GM18909 (cell line): ENCODE measurements around the gene AARSD1.
"Not testable (repeated sequence)": the region's sequence is repeated elsewhere in the genome, so short reads cannot be mapped to it uniquely, and the experiment has no call there.

Experiments used
- ATAC-seq: cut with Tn5 transposase; IDR thresholded peaks from one replicate; pipeline ENCODE4 v1.9.1; 2021; ENCODE audit warnings: mild to moderate bottlenecking; ENCODE audit not compliant: unreplicated experiment, poor library complexity

The AARSD1 gene

DNA sequence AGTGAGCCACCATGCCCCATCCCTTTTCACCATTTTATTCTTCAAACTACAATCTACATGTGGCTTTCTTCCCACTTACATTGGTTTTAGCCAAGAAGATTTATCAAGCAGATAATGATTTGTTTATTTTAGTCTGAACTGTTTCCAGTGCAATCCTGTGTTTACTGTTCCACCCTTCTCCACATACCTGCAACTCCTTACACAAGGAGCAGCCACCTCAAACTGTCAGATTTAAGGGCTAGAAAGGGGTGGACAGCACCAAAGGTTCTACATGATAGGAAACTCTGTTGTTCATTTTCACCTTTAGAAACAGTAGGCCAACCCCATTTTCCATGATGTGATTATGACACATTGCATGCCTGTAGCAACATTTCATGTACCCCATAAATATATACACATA is 18.0 kb upstream of the AARSD1 start:
- ATAC-seq: no peak

DNA sequence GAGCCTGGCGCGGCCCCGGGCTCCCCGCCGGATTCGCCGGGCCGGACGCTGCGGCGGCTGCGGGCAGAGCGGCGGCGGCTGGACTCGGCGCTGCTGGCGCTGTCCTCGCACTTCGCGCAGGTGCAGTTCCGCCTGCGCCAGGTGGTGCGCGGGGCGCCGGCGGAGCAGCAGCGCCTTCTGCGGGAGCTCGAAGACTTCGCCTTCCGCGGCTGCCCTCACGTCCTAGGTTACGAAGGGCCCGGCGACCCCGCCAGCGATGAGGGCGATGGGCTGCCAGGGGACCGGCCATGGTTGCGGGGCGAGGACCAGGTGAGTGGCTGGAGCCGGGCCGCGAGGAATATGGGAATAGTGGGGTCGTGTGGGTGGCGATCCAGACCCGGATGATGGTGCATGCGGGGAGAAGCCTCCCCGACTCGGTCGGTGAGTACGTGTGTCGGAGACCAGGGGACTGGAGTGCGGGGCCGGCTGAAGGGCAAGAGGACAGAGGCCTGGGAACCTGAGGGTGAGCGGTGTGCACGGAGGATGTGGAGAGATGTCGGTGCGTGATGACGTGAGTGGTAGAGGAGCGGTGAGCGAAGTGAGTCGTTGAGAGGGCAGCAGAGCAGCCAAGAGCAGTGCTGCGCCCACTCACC is 16.6 kb upstream of the AARSD1 start:
- peak; percentile 45 for ATAC-seq

DNA sequence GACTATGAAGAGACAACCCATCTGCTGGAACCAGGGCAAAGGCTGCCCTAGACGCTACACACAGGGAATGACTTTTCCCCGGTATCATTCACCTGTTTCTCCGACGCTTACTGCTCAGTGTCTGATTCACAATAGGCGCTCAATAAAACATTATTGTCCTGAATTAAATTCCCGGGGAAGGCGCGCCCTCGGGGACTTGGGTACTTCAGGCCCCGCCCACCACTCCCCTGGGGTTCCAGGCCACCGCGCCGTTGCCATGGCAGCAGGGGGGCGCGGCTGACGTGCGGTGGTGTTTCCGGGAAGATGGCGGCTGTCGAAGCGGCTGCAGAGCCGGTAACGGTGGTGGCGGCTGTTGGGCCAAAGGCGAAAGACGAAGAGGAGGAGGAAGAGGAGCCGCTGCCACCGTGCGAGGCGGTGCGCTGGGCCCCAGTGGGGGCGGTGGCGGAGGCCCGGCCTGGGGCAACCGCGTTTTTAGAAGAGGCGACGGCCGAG is 16.1 kb upstream of the AARSD1 start, which contains the start of gene RUNDC1:
TSS of gene RUNDC1 (plus strand) at position 292 of the 492 bp plus-strand sequence. CDS start at position 304, 12 bp downstream.
- peak; percentile 73 for ATAC-seq

DNA sequence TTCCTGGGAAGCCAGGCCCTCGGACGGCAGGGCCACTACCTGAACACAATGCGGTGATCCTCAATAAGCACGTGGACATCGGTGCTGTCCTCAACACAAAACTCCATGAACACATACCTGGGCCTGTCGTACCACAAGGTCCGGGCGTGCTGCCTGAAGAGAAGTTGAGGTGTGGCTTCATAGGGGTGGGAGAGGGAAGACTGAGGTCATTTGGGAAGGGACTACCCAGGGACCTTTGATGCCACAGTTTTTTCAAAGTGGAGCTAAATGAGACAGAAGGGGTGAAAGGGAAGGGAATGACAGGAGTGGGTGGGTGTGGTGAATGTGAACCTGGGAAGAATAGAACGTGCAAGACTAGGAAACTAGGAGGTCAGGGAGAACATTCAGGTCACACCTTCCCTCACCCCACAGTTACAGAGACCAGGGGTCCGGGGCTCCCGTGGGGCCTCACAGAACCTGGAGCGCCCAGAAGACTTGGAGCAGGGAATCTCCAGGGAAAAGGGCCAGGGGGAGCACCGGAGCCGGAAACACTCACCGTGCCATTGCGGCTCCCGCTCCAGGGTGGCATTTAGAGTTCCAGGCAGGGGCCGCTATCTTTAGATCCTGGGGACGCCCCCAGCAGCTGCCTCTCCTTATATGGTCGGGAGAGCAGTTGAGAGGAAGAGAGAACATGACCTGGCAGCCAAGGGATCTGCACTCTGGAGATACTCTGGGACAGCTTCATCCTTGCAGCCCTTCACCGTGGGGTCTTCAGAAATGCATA is 15.4 kb upstream of the AARSD1 start, which contains the start of gene PTGES3L:
TSS of gene PTGES3L (minus strand) at position 570 of the 763 bp plus-strand sequence. CDS start at position 543, 27 bp downstream.
- ATAC-seq: no peak

DNA sequence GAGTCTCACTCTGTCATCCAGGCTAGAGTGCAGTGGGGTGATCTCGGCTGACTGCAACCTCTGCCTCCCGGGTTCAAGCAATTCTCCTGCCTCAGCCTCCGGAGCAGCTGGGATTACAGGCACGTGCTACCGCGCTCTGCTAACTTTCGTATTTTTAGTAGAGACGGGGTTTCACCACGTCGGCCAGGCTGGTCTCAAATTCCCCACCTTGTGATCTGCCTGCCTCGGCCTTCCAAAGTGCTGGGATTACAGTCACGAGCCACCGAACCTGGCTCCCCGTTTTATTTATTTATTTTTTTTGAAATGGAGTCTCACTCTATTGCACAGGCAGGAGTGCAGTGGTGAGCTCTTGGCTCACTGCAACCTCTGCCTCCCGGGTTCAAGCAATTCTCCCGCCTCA is 11.4 kb upstream of the AARSD1 start:
- not testable (repeated sequence) for ATAC-seq

DNA sequence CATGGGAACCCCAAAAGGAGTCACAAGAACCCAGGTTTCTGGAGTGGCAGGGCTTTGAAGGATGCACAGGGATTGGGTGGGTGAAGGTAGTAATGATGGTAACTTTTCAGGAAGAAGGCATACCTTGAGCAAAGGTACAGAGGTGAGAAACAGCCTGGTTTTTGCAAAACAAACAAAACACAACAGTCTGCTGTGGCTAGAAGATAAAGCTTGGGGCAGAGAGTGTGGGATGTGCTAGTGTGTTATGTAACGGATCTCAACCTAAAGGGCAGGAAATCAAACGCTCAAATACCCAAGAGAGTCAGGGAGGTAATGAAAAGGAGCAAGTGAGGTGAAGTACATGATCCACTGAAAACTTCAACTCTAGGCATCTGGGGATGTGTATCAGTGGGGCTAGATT is 11.0 kb upstream of the AARSD1 start:
- ATAC-seq: no peak

DNA sequence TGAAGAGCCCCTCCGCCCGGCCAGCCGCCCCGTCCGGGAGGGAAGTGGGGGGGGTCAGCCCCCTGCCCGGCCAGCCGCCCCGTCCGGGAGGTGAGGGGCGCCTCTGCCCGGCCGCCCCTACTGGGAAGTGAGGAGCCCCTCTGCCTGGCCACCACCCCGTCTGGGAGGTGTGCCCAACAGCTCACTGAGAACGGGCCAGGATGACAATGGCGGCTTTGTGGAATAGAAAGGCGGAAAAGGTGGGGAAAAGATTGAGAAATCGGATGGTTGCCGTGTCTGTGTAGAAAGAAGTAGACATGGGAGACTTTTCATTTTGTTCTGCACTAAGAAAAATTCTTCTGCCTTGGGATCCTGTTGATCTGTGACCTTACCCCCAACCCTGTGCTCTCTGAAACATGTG is 9.1 kb upstream of the AARSD1 start:
- ATAC-seq: not testable (repeated sequence)

DNA sequence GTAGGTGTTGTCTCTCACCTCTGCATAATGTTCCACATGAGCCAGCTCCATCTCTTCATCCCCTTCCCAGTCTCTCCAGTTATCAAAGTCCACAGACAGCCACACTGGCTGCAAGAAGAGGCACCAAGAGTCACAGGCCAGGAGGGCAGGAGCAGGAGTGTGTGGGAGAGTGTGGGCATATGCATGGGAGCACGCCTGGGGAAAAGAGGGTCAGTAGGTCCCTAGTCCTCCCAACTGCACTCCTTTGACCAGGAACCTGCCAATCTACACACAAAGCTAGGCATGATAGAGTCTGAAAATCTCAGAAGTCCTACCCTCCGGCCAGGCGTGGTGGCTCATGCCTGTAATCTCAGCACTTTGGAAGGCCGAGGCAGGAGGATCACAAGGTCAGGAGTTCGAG is 7.3 kb upstream of the AARSD1 start:
- ATAC-seq: no peak

DNA sequence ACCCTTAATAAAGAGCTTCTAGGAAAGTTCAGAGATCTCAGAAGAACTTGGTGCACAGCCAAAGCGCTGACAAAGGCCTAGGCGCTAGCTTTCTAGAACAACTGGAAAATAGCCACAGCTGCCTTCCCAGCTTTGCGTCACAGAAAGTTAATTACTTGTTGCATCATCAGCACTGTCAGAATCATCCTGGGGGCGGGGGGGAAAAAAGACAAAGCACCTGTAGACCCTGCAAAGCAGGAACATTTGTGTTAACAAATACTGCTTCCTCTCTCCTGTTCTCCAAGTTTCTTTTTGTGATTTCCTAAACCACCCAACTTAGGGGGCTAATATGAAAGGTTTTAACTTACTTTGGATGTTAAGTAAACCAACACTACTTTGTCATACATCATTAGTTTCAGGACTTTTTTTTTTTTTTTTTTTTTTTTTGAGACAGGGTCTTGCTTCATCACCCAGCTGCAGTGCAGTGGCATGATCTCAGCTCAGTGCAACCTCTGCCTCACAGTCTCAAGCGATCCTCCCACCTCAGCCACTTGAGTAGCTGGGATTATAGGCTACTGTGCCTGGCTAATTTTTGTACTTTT is 4.8 kb upstream of the AARSD1 start:
- no peak for ATAC-seq

DNA sequence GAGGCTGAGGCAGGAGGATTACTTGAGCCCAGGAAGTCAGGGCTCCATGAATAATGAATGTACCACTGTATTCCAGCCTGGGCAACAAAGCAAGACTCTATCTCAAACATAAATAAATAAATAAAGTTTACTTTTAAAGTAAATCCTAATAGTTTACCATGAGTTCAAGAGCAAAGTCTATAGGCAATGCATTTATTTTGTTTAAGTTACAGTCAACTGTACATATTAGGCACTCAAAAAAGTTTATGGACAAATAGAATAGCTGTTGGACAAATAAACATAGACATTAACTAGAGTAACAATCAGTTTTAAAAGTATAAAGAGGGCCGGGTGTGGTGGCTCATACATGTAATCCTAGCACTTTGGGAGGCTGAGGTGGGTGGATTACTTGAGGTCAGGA is 3.7 kb upstream of the AARSD1 start:
- ATAC-seq: no peak

DNA sequence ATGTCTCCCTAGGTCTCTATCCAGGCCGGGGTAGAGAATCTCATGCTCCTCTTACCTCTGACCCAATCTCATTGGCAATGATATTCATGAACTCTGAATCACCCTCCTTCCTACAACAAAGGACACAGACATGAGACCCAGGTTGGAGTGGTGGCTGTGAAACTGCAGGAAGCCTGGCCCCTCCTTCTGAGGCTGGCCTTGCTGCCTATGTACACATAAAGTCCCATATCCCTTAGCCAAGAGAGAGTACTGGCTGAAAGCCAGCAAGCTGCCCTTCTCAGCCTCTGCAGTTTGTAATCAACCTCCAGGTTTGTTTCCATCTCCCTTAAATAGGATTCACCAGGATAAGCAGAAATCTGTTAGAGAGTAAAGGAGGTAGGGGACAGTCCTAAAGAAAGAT is 10.6 kb downstream of the AARSD1 start:
- ATAC-seq: no peak

DNA sequence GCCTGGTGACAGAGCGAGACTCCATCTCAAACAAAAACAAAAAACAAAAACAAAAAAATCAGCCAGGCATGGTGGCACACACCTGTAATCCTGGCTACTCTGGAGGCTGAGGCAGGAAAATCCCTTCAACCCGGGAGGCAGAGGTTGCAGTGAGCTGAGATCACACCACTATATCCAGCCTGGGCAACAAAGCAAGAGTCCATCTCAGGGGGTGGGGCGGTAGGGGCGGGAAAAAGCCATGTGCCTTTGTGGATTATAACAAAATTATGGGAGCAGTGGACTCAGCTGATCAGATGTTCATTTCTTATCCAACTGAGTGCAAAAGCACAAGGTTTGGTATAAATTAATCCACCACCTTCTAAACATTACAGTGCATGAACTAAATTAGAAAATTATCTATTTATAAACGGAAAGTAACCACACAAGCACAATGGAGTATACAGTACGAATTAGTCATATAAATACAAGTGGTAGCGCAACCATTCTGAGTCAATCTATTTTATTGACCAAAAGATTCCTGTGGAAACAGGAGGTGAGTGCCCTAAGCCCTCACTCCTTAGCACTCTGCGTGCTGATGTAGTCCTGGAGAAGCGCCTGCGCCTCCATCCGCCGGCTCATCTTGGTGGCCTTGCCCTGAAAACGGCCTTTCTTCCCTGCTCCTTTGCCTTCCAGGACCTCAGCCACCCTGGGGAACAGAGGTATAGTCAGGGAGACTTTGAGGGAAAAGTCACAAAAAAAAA is 14.0 kb downstream of the AARSD1 start:
- ATAC-seq: no peak

DNA sequence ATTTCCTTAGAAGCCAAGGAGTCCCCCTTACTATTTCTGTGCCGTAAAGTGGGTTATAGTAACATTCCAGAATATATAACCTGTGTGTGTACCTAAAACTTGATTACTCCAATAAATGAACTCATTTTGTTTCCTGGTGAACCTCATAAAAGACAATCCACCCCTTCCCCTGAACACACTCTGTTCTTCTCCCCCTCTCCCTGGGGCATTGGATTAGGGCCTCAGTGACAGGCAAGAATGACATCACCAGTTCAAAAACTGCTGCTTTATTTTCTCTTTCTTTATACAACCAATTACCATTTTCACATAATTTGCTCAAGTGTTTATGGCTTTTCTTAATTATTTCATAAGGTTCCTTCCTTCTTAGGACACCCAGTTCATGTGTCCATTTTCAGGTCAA is 17.4 kb downstream of the AARSD1 start:
- ATAC-seq: no peak

DNA sequence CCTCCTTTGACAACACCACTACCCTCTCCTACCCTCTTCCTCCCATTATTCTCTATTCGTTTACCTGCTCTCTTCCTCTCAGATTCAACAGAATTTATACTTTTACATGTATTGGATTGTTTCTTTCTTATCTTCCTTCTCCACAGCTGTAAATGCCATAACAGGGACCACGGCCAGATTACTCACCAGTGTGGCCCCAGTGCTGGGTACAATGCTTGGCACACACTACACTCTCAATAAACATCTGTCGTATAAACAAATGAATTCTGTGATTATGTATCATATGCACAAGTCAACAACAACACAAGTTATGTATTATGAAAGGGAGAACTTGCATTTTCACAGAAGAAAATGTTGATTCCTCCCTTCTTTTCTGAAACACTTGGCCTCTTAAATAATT is 20.0 kb downstream of the AARSD1 start:
- ATAC-seq: no peak

DNA sequence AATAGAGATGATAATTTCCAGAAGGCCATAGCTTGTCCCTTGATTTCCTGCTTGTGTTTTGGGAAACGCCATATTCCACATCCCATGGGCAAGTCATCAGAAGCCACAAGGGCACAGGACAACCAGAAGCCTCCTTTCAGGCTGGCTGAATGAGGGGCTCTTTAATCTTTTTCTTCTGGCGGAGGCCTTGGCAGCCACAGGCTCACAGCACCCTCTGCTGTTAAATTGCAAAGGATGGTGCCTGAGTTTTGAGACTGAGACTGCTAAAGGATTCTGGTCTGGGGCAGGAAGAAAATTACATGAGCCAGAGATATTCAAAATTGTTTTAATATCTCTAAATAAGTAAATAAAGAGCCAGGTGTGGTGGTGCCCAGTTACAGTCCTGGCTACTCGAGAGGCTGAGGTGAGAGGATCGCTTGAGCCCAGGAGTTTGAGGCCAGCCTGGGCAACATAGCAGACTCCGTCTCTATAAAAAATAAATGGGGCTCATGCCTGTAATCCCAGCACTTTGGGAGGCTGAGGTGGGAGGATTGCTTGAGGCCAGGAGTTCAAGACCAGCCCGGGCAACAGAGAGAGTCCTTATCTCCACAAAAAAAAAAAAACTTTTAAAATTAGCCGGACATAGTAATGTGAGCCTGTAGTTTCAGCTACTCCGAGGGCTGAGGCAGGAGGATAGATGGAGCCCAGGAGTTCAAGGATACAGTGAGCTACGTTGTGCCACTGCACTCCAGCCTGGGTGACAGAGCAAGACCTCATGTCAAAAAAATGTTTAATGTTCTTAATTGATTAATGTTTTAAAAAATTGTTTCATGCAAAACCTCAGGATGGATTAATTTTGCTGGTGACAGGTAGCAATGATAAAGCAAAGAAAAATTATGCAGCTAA is 26.3 kb downstream of the AARSD1 start:
- ATAC-seq: no peak

DNA sequence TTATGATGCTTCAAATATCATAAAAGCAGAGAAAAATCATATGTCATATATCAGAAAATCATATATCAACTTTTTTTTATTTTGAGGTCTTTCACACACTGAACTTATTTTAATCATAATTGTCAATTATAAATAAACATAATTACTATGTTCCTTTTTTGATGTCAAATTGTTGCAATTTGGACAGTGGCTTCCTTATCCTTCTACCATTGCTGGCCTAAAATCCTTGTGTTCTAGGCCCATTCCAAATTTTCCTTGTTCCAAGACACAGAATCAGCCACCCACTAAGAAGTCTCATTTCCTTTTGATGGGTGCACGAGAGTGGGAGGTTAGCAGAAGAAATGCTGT is 34.8 kb downstream of the AARSD1 start:
- no peak for ATAC-seq

DNA sequence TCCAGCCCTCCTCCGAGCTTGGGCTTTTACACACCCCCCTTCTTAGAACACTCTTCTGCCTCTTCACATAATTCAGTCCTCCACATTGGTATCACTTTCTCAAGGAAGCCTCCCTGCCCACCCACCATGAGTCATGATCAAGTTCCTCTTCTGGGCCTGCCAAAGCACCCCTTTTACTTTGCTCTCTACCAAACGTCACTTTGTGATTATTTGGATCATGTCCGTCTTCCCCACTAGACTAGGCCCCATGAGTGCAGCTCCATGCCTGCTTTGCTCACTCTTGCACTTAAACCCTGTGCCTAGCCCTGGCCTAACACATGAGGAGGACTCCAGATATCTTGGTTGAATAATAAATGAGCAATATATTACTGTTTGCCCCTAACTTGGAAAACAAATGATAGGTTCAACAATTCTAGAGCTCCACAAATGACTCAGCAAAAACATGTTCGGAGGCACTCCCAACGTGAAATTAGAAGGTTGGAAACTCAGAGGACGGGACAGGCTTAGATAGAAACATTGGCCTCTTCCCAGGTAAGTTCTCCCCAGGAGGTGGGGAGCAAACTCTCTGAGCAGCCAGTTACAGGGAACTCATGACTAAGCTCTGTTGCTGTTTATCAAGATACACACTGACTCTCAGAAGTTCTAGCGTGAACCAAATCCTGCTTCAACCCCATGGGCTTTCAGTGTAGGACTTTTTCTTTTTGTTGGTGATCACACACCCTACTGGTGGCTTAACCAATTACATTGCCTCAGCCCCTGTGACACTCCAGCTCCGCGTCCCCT is 35.3 kb downstream of the AARSD1 start:
- ATAC-seq: peak; percentile 57

DNA sequence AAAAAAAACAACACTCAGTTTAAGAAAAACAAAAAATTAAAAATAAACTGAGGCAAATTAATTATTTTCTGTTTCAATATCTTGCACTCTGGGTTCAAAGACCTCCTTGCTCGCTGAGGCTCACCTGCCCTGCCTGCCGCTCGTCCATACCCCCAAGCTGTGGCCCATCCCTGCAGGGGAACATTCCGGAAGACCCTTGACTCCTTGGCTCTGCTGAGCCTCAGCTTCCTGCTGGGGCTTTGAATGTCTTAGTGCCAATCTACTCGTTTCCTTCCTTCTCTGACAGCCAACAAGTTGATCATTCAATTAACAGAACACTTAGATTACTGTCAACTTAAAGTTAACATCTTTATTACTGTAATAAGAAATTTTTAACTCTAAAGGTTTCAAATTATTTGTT is 39.4 kb downstream of the AARSD1 start:
- ATAC-seq: no peak

DNA sequence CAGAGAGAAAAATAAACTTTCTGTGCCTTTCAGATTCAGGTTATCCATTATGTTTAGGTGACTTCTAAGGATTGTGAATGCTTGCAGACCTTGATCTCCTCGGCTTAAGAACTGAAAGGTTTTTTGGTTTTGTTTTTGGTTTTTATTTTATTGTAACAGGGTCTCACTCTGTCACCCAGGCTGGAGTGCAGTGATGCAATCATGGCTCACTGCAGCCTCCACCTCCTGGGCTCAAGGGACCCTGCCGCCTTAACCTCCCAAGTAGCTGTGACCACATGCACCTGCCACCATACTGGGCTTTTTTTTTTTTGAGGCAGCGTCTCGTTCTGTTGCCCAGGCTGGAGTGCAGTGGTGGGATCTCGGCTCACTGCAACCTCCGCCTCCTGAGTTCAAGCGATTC is 40.8 kb downstream of the AARSD1 start:
- not testable (repeated sequence) for ATAC-seq
